ENCODE measurements around the gene SFR1.

The SFR1 gene

GRCh38 chr10:104127411-104127810 lies 5.4 kb downstream of the SFR1 start:
- H3K4me3 ChIP-seq (ENCODE audit: low read length): no peak overlapping the region
- H3K36me3 ChIP-seq (ENCODE audit: control insufficient read depth, insufficient read depth, low read length): no peaks in the 10 kb centered on the region
- no peak for DNase-seq (ENCODE audit: low read depth, low spot score)
- H3K9me3 ChIP-seq (ENCODE audit: control insufficient read depth, insufficient read depth, low read length): no peaks in the 10 kb centered on the region
- no peaks in the 10 kb centered on the region for H3K27me3 ChIP-seq (ENCODE audit: control insufficient read depth, insufficient read depth, low read length)
- no peaks in the 10 kb centered on the region for H3K4me1 ChIP-seq (ENCODE audit: control insufficient read depth, insufficient read depth, low read length)
- no peak overlapping the region for H3K27ac ChIP-seq (ENCODE audit: low read length)
- no CpG with 5 or more reads among the region's 2 CpGs for WGBS (ENCODE audit: insufficient coverage, insufficient read length)

GRCh38 chr10:104128214-104128613 lies 6.2 kb downstream of the SFR1 start:
- Histone ChIP-seq H3K27me3 (ENCODE audit: control insufficient read depth, insufficient read depth, low read length) (no peaks in the 10 kb centered on the region), H3K4me3 (ENCODE audit: low read length) (no peak overlapping the region), H3K9me3 (ENCODE audit: control insufficient read depth, insufficient read depth, low read length) (no peaks in the 10 kb centered on the region), H3K4me1 (ENCODE audit: control insufficient read depth, insufficient read depth, low read length) (no peaks in the 10 kb centered on the region), H3K27ac (ENCODE audit: low read length) (no peak overlapping the region), H3K36me3 (ENCODE audit: control insufficient read depth, insufficient read depth, low read length) (no peaks in the 10 kb centered on the region)
- whole genome bisulfite sequencing (ENCODE audit: insufficient coverage, insufficient read length): no CpG with 5 or more reads among the region's 2 CpGs
- DNase-seq (ENCODE audit: low read depth, low spot score): no peak

GRCh38 chr10:104130041-104130440 lies 8.1 kb downstream of the SFR1 start:
- Histone ChIP-seq H3K27ac (ENCODE audit: low read length) (no peak overlapping the region), H3K9me3 (ENCODE audit: control insufficient read depth, insufficient read depth, low read length) (no peaks in the 10 kb centered on the region), H3K27me3 (ENCODE audit: control insufficient read depth, insufficient read depth, low read length) (no peaks in the 10 kb centered on the region), H3K4me3 (ENCODE audit: low read length) (no peak overlapping the region), H3K4me1 (ENCODE audit: control insufficient read depth, insufficient read depth, low read length) (no peaks in the 10 kb centered on the region), H3K36me3 (ENCODE audit: control insufficient read depth, insufficient read depth, low read length) (no peaks in the 10 kb centered on the region)
- no peak for DNase-seq (ENCODE audit: low read depth, low spot score)
- no CpG with 5 or more reads among the region's 3 CpGs for WGBS (ENCODE audit: insufficient coverage, insufficient read length)

- Histone ChIP-seq H3K36me3 (ENCODE audit: control insufficient read depth, insufficient read depth, low read length) (no peaks in the 10 kb centered on the region), H3K9me3 (ENCODE audit: control insufficient read depth, insufficient read depth, low read length) (no peaks in the 10 kb centered on the region), H3K4me1 (ENCODE audit: control insufficient read depth, insufficient read depth, low read length) (no peaks in the 10 kb centered on the region), H3K27me3 (ENCODE audit: control insufficient read depth, insufficient read depth, low read length) (no peaks in the 10 kb centered on the region), H3K27ac (ENCODE audit: low read length) (no peak overlapping the region), H3K4me3 (ENCODE audit: low read length) (no peak overlapping the region)
- DNase-seq (ENCODE audit: low read depth, low spot score): no peak
- WGBS (ENCODE audit: insufficient coverage, insufficient read length): no CpG with 5 or more reads among the region's 6 CpGs
Measured at GRCh38 chr10:104138131-104138530, 16.2 kb downstream of the SFR1 start.

- no peak overlapping the region for H3K27ac ChIP-seq (ENCODE audit: low read length)
- H3K27me3 ChIP-seq (ENCODE audit: control insufficient read depth, insufficient read depth, low read length): no peaks in the 10 kb centered on the region
- no peaks in the 10 kb centered on the region for H3K9me3 ChIP-seq (ENCODE audit: control insufficient read depth, insufficient read depth, low read length)
- no peak overlapping the region for H3K4me3 ChIP-seq (ENCODE audit: low read length)
- WGBS (ENCODE audit: insufficient coverage, insufficient read length): no CpG with 5 or more reads among the region's 5 CpGs
- DNase-seq (ENCODE audit: low read depth, low spot score): no peak
- H3K36me3 ChIP-seq (ENCODE audit: control insufficient read depth, insufficient read depth, low read length): no peaks in the 10 kb centered on the region
- H3K4me1 ChIP-seq (ENCODE audit: control insufficient read depth, insufficient read depth, low read length): no peaks in the 10 kb centered on the region
Measured at GRCh38 chr10:104139221-104139620, 17.2 kb downstream of the SFR1 start.

GRCh38 chr10:104142081-104142480 lies 20.1 kb downstream of the SFR1 start:
- Histone ChIP-seq H3K9me3 (ENCODE audit: control insufficient read depth, insufficient read depth, low read length) (no peaks in the 10 kb centered on the region), H3K36me3 (ENCODE audit: control insufficient read depth, insufficient read depth, low read length) (no peaks in the 10 kb centered on the region), H3K4me3 (ENCODE audit: low read length) (no peak overlapping the region), H3K4me1 (ENCODE audit: control insufficient read depth, insufficient read depth, low read length) (no peaks in the 10 kb centered on the region), H3K27ac (ENCODE audit: low read length) (no peak overlapping the region), H3K27me3 (ENCODE audit: control insufficient read depth, insufficient read depth, low read length) (no peaks in the 10 kb centered on the region)
- WGBS (ENCODE audit: insufficient coverage, insufficient read length): no CpG with 5 or more reads among the region's 1 CpG
- no peak for DNase-seq (ENCODE audit: low read depth, low spot score)

GRCh38 chr10:104143829-104144228 lies 21.9 kb downstream of the SFR1 start:
- H3K4me3 ChIP-seq (ENCODE audit: low read length): no peak overlapping the region
- no peaks in the 10 kb centered on the region for H3K36me3 ChIP-seq (ENCODE audit: control insufficient read depth, insufficient read depth, low read length)
- H3K9me3 ChIP-seq (ENCODE audit: control insufficient read depth, insufficient read depth, low read length): no peaks in the 10 kb centered on the region
- no peak overlapping the region for H3K27ac ChIP-seq (ENCODE audit: low read length)
- no peaks in the 10 kb centered on the region for H3K4me1 ChIP-seq (ENCODE audit: control insufficient read depth, insufficient read depth, low read length)
- DNase-seq (ENCODE audit: low read depth, low spot score): no peak
- H3K27me3 ChIP-seq (ENCODE audit: control insufficient read depth, insufficient read depth, low read length): no peaks in the 10 kb centered on the region
- no CpG with 5 or more reads among the region's 3 CpGs for WGBS (ENCODE audit: insufficient coverage, insufficient read length)

- no peaks in the 10 kb centered on the region for H3K4me1 ChIP-seq (ENCODE audit: control insufficient read depth, insufficient read depth, low read length)
- DNase-seq (ENCODE audit: low read depth, low spot score): no peak
- H3K27me3 ChIP-seq (ENCODE audit: control insufficient read depth, insufficient read depth, low read length): no peaks in the 10 kb centered on the region
- no peaks in the 10 kb centered on the region for H3K36me3 ChIP-seq (ENCODE audit: control insufficient read depth, insufficient read depth, low read length)
- no CpG with 5 or more reads among the region's 4 CpGs for WGBS (ENCODE audit: insufficient coverage, insufficient read length)
- no peak overlapping the region for H3K4me3 ChIP-seq (ENCODE audit: low read length)
- no peaks in the 10 kb centered on the region for H3K9me3 ChIP-seq (ENCODE audit: control insufficient read depth, insufficient read depth, low read length)
- H3K27ac ChIP-seq (ENCODE audit: low read length): no peak overlapping the region
Measured at GRCh38 chr10:104144931-104145330, 23.0 kb downstream of the SFR1 start.

GRCh38 chr10:104146882-104147281 lies 24.9 kb downstream of the SFR1 start:
- no peak for DNase-seq (ENCODE audit: low read depth, low spot score)
- no CpG with 5 or more reads among the region's 1 CpG for WGBS (ENCODE audit: insufficient coverage, insufficient read length)
- H3K27me3 ChIP-seq (ENCODE audit: control insufficient read depth, insufficient read depth, low read length): no peaks in the 10 kb centered on the region
- H3K36me3 ChIP-seq (ENCODE audit: control insufficient read depth, insufficient read depth, low read length): no peaks in the 10 kb centered on the region
- H3K4me3 ChIP-seq (ENCODE audit: low read length): no peak overlapping the region
- H3K27ac ChIP-seq (ENCODE audit: low read length): no peak overlapping the region
- H3K4me1 ChIP-seq (ENCODE audit: control insufficient read depth, insufficient read depth, low read length): no peaks in the 10 kb centered on the region
- H3K9me3 ChIP-seq (ENCODE audit: control insufficient read depth, insufficient read depth, low read length): no peaks in the 10 kb centered on the region

GRCh38 chr10:104150139-104150538 lies 28.2 kb downstream of the SFR1 start:
- H3K27ac ChIP-seq (ENCODE audit: low read length): no peak overlapping the region
- no peaks in the 10 kb centered on the region for H3K36me3 ChIP-seq (ENCODE audit: control insufficient read depth, insufficient read depth, low read length)
- no peaks in the 10 kb centered on the region for H3K4me1 ChIP-seq (ENCODE audit: control insufficient read depth, insufficient read depth, low read length)
- no peak overlapping the region for H3K4me3 ChIP-seq (ENCODE audit: low read length)
- H3K27me3 ChIP-seq (ENCODE audit: control insufficient read depth, insufficient read depth, low read length): no peaks in the 10 kb centered on the region
- DNase-seq (ENCODE audit: low read depth, low spot score): no peak
- H3K9me3 ChIP-seq (ENCODE audit: control insufficient read depth, insufficient read depth, low read length): no peaks in the 10 kb centered on the region

GRCh38 chr10:104151737-104152136 lies 29.8 kb downstream of the SFR1 start:
- no peaks in the 10 kb centered on the region for H3K9me3 ChIP-seq (ENCODE audit: control insufficient read depth, insufficient read depth, low read length)
- H3K36me3 ChIP-seq (ENCODE audit: control insufficient read depth, insufficient read depth, low read length): no peaks in the 10 kb centered on the region
- no peak for DNase-seq (ENCODE audit: low read depth, low spot score)
- H3K27ac ChIP-seq (ENCODE audit: low read length): no peak overlapping the region
- H3K4me1 ChIP-seq (ENCODE audit: control insufficient read depth, insufficient read depth, low read length): no peaks in the 10 kb centered on the region
- no peaks in the 10 kb centered on the region for H3K27me3 ChIP-seq (ENCODE audit: control insufficient read depth, insufficient read depth, low read length)
- no peak overlapping the region for H3K4me3 ChIP-seq (ENCODE audit: low read length)

Data from iPS DF 6.9 (cell line).